ENCODE measurements around the gene HSD17B13.

DNA sequence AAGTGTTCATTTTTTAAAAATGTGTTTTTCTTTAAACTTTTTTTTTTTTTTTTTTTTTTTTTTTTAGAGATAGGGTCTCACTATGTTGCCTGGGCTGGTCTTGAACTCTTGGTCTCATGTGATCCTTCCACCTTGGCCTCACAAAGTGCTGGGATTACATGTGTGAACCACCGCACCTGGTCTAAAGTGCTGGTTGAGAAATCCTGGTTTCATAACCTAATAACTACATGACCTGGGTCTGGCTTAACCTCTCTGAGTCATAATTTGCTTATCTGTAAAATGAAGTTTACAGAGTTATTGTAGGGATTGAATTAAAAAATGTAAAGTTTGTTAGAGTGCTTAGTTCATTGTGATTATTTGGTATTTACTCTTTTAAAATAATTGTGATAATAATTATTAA lies 5.2 kb downstream of the HSD17B13 start:
- TF ChIP-seq EZH2 (IDR thresholded peaks at IDR 0.05; ENCODE audit: borderline replicate concordance, insufficient read depth, low read depth, low read length, poor library complexity, severe bottlenecking): no peak
- TF ChIP-seq, protein P1, sequence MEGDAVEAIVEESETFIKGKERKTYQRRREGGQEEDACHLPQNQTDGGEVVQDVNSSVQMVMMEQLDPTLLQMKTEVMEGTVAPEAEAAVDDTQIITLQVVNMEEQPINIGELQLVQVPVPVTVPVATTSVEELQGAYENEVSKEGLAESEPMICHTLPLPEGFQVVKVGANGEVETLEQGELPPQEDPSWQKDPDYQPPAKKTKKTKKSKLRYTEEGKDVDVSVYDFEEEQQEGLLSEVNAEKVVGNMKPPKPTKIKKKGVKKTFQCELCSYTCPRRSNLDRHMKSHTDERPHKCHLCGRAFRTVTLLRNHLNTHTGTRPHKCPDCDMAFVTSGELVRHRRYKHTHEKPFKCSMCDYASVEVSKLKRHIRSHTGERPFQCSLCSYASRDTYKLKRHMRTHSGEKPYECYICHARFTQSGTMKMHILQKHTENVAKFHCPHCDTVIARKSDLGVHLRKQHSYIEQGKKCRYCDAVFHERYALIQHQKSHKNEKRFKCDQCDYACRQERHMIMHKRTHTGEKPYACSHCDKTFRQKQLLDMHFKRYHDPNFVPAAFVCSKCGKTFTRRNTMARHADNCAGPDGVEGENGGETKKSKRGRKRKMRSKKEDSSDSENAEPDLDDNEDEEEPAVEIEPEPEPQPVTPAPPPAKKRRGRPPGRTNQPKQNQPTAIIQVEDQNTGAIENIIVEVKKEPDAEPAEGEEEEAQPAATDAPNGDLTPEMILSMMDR (IDR thresholded peaks at IDR 0.05): no peak
